C4-2B (cell line): ENCODE results near the gene RMDN2.

ENCODE experiments used
- CTCF ChIP-seq: fragments of 450-650 bp; conservative IDR thresholded peaks from 2 replicates; pipeline ENCODE4 v1.5.1; 2017; ENCODE audit warnings: mild to moderate bottlenecking
- ZFX ChIP-seq: fragments of 450-650 bp; IDR thresholded peaks from 2 replicates; pipeline ENCODE4 v1.6.1; 2017

- no peak for TF ChIP-seq CTCF
- no peak for TF ChIP-seq ZFX
Measured at GRCh38 chr2:37883518-37883917, 41.6 kb upstream of the RMDN2 start.
